Caco-2 (cell line): Measurements from ENCODE around the gene ATP8B4. TPM values are rescaled to one million over a fixed set of nuclear protein-coding genes. Genes with fewer than 3 reads are reported as not detected.

Source experiments
- BruUV-seq: library from RNA; stranded (reverse); fragments of 400-500 nt; replicated peaks from 2 replicates; lab custom pipeline; 2021; lab: Mats Ljungman, UMichigan
- CTCF ChIA-PET: fragments of 300-600 bp; sonication (Branson Sonifier 250); formaldehyde crosslinking; loops from one replicate; lab custom pipeline; 2022; ENCODE audit warnings: antibody characterized with exemption; lab: Charles Lee
- POLR2A ChIA-PET: fragments of 300-600 bp; sonication (Branson Sonifier 250); formaldehyde crosslinking; loops from one replicate; lab custom pipeline; 2022; ENCODE audit warnings: antibody characterized with exemption; lab: Charles Lee
- DNase-seq, 2 experiments: peaks; one replicate each; pipeline versions ENCODE4 v3.0.0 to v3.0.0-alpha.2; 2020 to 2022
- H3K27me3 ChIP-seq: replicated peaks from 2 replicates; pipeline ENCODE4 v1.6.0; 2011; ENCODE audit warnings: low read length; ENCODE audit not compliant: control insufficient read depth, insufficient read depth
- H3K36me3 ChIP-seq: 2 replicates; pipeline ENCODE4 v1.5.1; 2011; ENCODE audit warnings: low read length; ENCODE audit not compliant: control insufficient read depth, insufficient read depth
- H3K4me1 ChIP-seq: fragments of 250-450 bp; sonication (Bioruptor Pico); 2 replicates; pipeline ENCODE4 v1.5.1; 2020; ENCODE audit warnings: mild to moderate bottlenecking
- H3K4me3 ChIP-seq: 2 replicates; pipeline ENCODE4 v1.5.1; 2011; ENCODE audit warnings: low read depth, mild to moderate bottlenecking, control low read depth, low read length
- H3K9me3 ChIP-seq: fragments of 250-450 bp; sonication (Bioruptor Pico); 2 replicates; pipeline ENCODE4 v1.5.1; 2020; ENCODE audit warnings: mild to moderate bottlenecking, moderate library complexity
- H3K27ac Mint-ChIP-seq: one replicate; pipeline ENCODE4 v1.8.0; 2022; ENCODE audit warnings: mixed read lengths; ENCODE audit not compliant: unreplicated experiment
- H3K27me3 Mint-ChIP-seq: one replicate; pipeline ENCODE4 v1.8.0; 2022; ENCODE audit warnings: mixed read lengths; ENCODE audit not compliant: insufficient read depth, unreplicated experiment
- H3K36me3 Mint-ChIP-seq: one replicate; pipeline ENCODE4 v1.8.0; 2022; ENCODE audit warnings: mild to moderate bottlenecking, mixed read lengths; ENCODE audit not compliant: insufficient read depth, unreplicated experiment
- H3K4me1 Mint-ChIP-seq: one replicate; pipeline ENCODE4 v1.8.0; 2022; ENCODE audit warnings: low read depth, mixed read lengths; ENCODE audit not compliant: unreplicated experiment
- H3K4me3 Mint-ChIP-seq: one replicate; pipeline ENCODE4 v1.8.0; 2022; ENCODE audit warnings: mild to moderate bottlenecking, moderate library complexity, mixed read lengths; ENCODE audit not compliant: unreplicated experiment
- H3K9me3 Mint-ChIP-seq: one replicate; pipeline ENCODE4 v1.8.0; 2022; ENCODE audit warnings: mixed read lengths; ENCODE audit not compliant: unreplicated experiment
- CTCF ChIP-seq, 2 experiments: fragments of 200-600 bp in 1 of 2; IDR thresholded peaks; 1 replicate in 1 of 2; 2 replicates in 1 of 2; pipeline versions ENCODE4 v1.5.1 to v1.8.0; 2011 to 2022; ENCODE audit warnings: antibody characterized with exemption in 1 of 2, control low read depth in 1 of 2, inconsistent platforms in 1 of 2, low read depth in 1 of 2, low read length in 1 of 2, mild to moderate bottlenecking in 1 of 2, moderate library complexity in 1 of 2; ENCODE audit not compliant: insufficient read depth in 1 of 2, severe bottlenecking in 1 of 2, unreplicated experiment in 1 of 2
- intact Hi-C: fragments of 100-400 bp; cut with micrococcal nuclease; formaldehyde crosslinking; loops from one replicate; pipeline ENCODE4 v1.10.0; 2022; ENCODE audit not compliant: unreplicated experiment
- total RNA-seq: library from RNA; stranded (reverse); gene quantifications from 2 replicates; pipeline ENCODE4 v1.2.3, GENCODE V29; 2022

The ATP8B4 gene
- total RNA-seq, 1 experiment from 2014 or later, result 0.57 TPM

GRCh38 chr15:49962044-49962602 is 156.9 kb downstream of the ATP8B4 start:
- CTCF ChIA-PET, result no interaction called here
- Histone ChIP-seq H3K4me1 (no peaks in the 10 kb centered on the region), H3K27me3 (no peaks in the 10 kb centered on the region), H3K4me3 (no peak overlapping the region), H3K36me3 (no peaks in the 10 kb centered on the region), H3K9me3 (peaks cover 10% of the 10 kb centered on the region; the same call in 1 of the 2 replicates)
- no peak overlapping the region for H3K4me3 Mint-ChIP-seq
- BruUV-seq, result no TSS peak
- TF ChIP-seq CTCF (IDR thresholded peaks at IDR 0.05; ENCODE audit: insufficient read depth in 1 of 2, low read depth in 1 of 2, low read length in 1 of 2, severe bottlenecking in 1 of 2, unreplicated experiment in 1 of 2), result no peak
- POLR2A ChIA-PET, result no interaction called here
- no peaks in the 10 kb centered on the region for H3K4me1 Mint-ChIP-seq
- no peaks in the 10 kb centered on the region for H3K36me3 Mint-ChIP-seq
- H3K9me3 Mint-ChIP-seq, result no peaks in the 10 kb centered on the region
- H3K27ac Mint-ChIP-seq, result no peak overlapping the region
- intact Hi-C loops, result no loop called here
- DNase-seq, result no peak
- H3K27me3 Mint-ChIP-seq, result peaks cover 3% of the 10 kb centered on the region

- no peak for DNase-seq
- H3K9me3 Mint-ChIP-seq, result peaks cover 16% of the 10 kb centered on the region
- Histone ChIP-seq H3K27me3 (no peaks in the 10 kb centered on the region), H3K4me1 (no peaks in the 10 kb centered on the region), H3K9me3 (peaks cover 6% of the 10 kb centered on the region), H3K4me3 (no peak overlapping the region), H3K36me3 (no peaks in the 10 kb centered on the region)
- no peak for TF ChIP-seq CTCF (IDR thresholded peaks at IDR 0.05; ENCODE audit: insufficient read depth in 1 of 2, low read depth in 1 of 2, low read length in 1 of 2, severe bottlenecking in 1 of 2, unreplicated experiment in 1 of 2)
- H3K4me3 Mint-ChIP-seq, result no peak overlapping the region
- no peak overlapping the region for H3K27ac Mint-ChIP-seq
- H3K36me3 Mint-ChIP-seq, result no peaks in the 10 kb centered on the region
- intact Hi-C loops, result no loop called here
- BruUV-seq, result no TSS peak
- no peaks in the 10 kb centered on the region for H3K4me1 Mint-ChIP-seq
- ChIA-PET POLR2A (no interaction called here), CTCF (no interaction called here)
- peaks cover 11% of the 10 kb centered on the region for H3K27me3 Mint-ChIP-seq
These were observed 165.6 kb downstream of the ATP8B4 start for GRCh38 chr15:49953421-49953820.

GRCh38 chr15:49946681-49947080 is 172.4 kb downstream of the ATP8B4 start:
- H3K27me3 Mint-ChIP-seq, result peaks cover 15% of the 10 kb centered on the region
- Histone ChIP-seq H3K36me3 (no peaks in the 10 kb centered on the region), H3K9me3 (no peaks in the 10 kb centered on the region), H3K27me3 (no peaks in the 10 kb centered on the region), H3K4me1 (no peaks in the 10 kb centered on the region), H3K4me3 (no peak overlapping the region)
- no peaks in the 10 kb centered on the region for H3K36me3 Mint-ChIP-seq
- peaks cover 21% of the 10 kb centered on the region for H3K9me3 Mint-ChIP-seq
- no TSS peak for BruUV-seq
- TF ChIP-seq CTCF (IDR thresholded peaks at IDR 0.05; ENCODE audit: insufficient read depth in 1 of 2, low read depth in 1 of 2, low read length in 1 of 2, severe bottlenecking in 1 of 2, unreplicated experiment in 1 of 2), result no peak
- H3K27ac Mint-ChIP-seq, result no peak overlapping the region
- intact Hi-C loops, result no loop called here
- no peak overlapping the region for H3K4me3 Mint-ChIP-seq
- POLR2A ChIA-PET, result no interaction called here
- no peak for DNase-seq
- H3K4me1 Mint-ChIP-seq, result no peaks in the 10 kb centered on the region
- CTCF ChIA-PET, result interaction anchor here (0.6 kb wide), 1 partner anchor 385 kb away, joined by 3 read pairs; no protein-coding TSS in a partner anchor
